Heart right ventricle (tissue), 16 donors: ENCODE results near the gene HAPSTR1. TPM values are rescaled to one million over a fixed set of nuclear protein-coding genes. Genes with fewer than 3 reads are reported as not detected.

ENCODE experiments used
- ATAC-seq, 8 donors: fragments of 200-7000 bp; cut with Tn5 transposase; one replicate each; pipeline ENCODE4 v1.9.1; 2020; ENCODE audit warnings: mild to moderate bottlenecking in 8 of 8, moderate library complexity in 8 of 8, moderate number of reproducible peaks in 1 of 8
- DNase-seq, 2 donors: peaks; one replicate each; pipeline ENCODE4 v3.0.0-alpha.2; 2020
- H3K27ac ChIP-seq, 10 donors: fragments of 200-600 bp; sonication (generic) in 2 of 10; one replicate each; pipeline versions ENCODE4 v1.5.0 to v1.8.0; 2020 to 2022; ENCODE audit warnings: mild to moderate bottlenecking in 3 of 10
- H3K27me3 ChIP-seq, 7 donors: fragments of 200-600 bp; one replicate each; pipeline ENCODE4 v1.8.0; 2021 to 2022; ENCODE audit warnings: mild to moderate bottlenecking in 2 of 7
- H3K36me3 ChIP-seq, 9 donors: fragments of 200-600 bp; sonication (generic) in 1 of 9; one replicate each; pipeline versions ENCODE4 v1.5.0 to v1.8.0; 2020 to 2022; ENCODE audit warnings: mild to moderate bottlenecking in 2 of 9
- H3K4me1 ChIP-seq, 9 donors: fragments of 200-600 bp; sonication (generic) in 1 of 9; one replicate each; pipeline versions ENCODE4 v1.5.0 to v1.8.0; 2020 to 2022; ENCODE audit warnings: mild to moderate bottlenecking in 4 of 9
- H3K4me3 ChIP-seq, 10 donors: fragments of 200-600 bp; sonication (generic) in 2 of 10; one replicate each; pipeline versions ENCODE4 v1.5.0 to v1.8.0; 2020 to 2022; ENCODE audit warnings: mild to moderate bottlenecking in 7 of 10, moderate library complexity in 2 of 10
- H3K9me3 ChIP-seq, 11 donors: fragments of 200-600 bp in 10 of 11; sonication (generic) in 2 of 11; one replicate each; pipeline versions ENCODE4 v1.5.0 to v1.8.0; 2013 to 2022; ENCODE audit warnings: mild to moderate bottlenecking in 2 of 11, control low read depth in 1 of 11, moderate library complexity in 1 of 11
- whole genome bisulfite sequencing, 2 donors: extraction: QIAGEN DNeasy Blood & Tissue Kit; methylation state at CpG; one replicate each; pipeline ENCODE4 v1.1.7; 2013; ENCODE audit warnings: inconsistent platforms in 1 of 2; 5-methylcytosine and 5-hydroxymethylcytosine counted together
- intact Hi-C, 10 donors: fragments of 100-400 bp; cut with DNase I; formaldehyde crosslinking; loops; one replicate each; pipeline versions ENCODE4 v1.11.1 to v1.14.2; 2022
- polyA plus RNA-seq, 2 donors: library from polyadenylated mRNA; stranded (reverse); fragments of 200-250 nt; gene quantifications; one replicate each; pipeline ENCODE4 v1.2.3, GENCODE V29; 2013
- total RNA-seq, 10 donors: library from RNA; stranded (reverse); fragmentation: NEBNext Ultra II Directional in 3 of 10; extraction: Animal tissue kit (Norgen Biotek cat#: 25700) in 3 of 10; gene quantifications; one replicate each; pipeline versions ENCODE4 v1.2.1 to v1.2.4, GENCODE V29; 2021 to 2023
- TF ChIP-seq, protein P1 (sequence below), 9 donors: fragments of 200-600 bp; sonication (generic) in 2 of 9; IDR thresholded peaks; one replicate each; pipeline versions ENCODE4 v1.5.0 to v1.8.0; 2021 to 2022; ENCODE audit warnings: antibody characterized with exemption in 9 of 9, mild to moderate bottlenecking in 5 of 9, moderate library complexity in 1 of 9
- donor health status: Arrhythmogenic right ventricular cardiomyopathy.
- donor health status: ischemic (EF 13 %, LVEDD 7.1; RV severe dilation, severe dysfunction).
- donor health status: healthy with polysubstance abuse.
- donor health status: DM: no; HTN: yes; CAD: no.
- donor health status: DM: no; HTN: no; CAD: no.
- donor health status: ischemic (EF 25% LVEDD 6.9; RV normal size, moderate dysfunction).
- donor health status: ischemic (EF 25% LVEDD 5.7; RV mildly dilated, moderate dysfunction).
- donor health status: healthy.
- donor health status: DM: yes; HTN: yes; CAD: no.
- donor health status: Ischemic cardiomyopathy.
- donor health status: ischemic (EF 35%, LVEDD 5.7; RV mildly dilated, moderate dysfunction).
- donor health status: nonischemic (EF 11% LVEDD 7.7; RV severe dilation, severe dysfunction).
- donor health status: DM: yes; HTN: yes; CAD: no.
- donor health status: PGD.
- donor health status: ischemic (EF 29% LVEDD 5.4; RV normal size, mild dysfunction).
- donor health status: nonischemic (EF 23%, LVEDD 6.1; RV moderate dilation, normal function).

The HAPSTR1 gene
- total and polyA plus RNA-seq, 12 donors, result 10.2 to 74.7 (median 63.7) TPM

- Histone ChIP-seq H3K36me3 (peaks cover 0 to 19% (median 0%) of the 10 kb centered on the region in 9 donors), H3K27ac (peak overlapping the region in 5 of 10 donors; percentile 21 to 80 (median 68)), H3K4me1 (peaks cover 6 to 50% (median 26%) of the 10 kb centered on the region in 9 donors), H3K9me3 (no peaks in the 10 kb centered on the region), H3K27me3 (no peaks in the 10 kb centered on the region), H3K4me3 (no peak overlapping the region)
- intact Hi-C loops, result loop anchor here in 1 of 10 donors (10.0 kb wide), 1 partner anchor 194 kb away; no protein-coding TSS in a partner anchor
- 72% methylated on average over 14 of the region's 14 CpGs for WGBS, 2 donors
- TF ChIP-seq, protein P1, sequence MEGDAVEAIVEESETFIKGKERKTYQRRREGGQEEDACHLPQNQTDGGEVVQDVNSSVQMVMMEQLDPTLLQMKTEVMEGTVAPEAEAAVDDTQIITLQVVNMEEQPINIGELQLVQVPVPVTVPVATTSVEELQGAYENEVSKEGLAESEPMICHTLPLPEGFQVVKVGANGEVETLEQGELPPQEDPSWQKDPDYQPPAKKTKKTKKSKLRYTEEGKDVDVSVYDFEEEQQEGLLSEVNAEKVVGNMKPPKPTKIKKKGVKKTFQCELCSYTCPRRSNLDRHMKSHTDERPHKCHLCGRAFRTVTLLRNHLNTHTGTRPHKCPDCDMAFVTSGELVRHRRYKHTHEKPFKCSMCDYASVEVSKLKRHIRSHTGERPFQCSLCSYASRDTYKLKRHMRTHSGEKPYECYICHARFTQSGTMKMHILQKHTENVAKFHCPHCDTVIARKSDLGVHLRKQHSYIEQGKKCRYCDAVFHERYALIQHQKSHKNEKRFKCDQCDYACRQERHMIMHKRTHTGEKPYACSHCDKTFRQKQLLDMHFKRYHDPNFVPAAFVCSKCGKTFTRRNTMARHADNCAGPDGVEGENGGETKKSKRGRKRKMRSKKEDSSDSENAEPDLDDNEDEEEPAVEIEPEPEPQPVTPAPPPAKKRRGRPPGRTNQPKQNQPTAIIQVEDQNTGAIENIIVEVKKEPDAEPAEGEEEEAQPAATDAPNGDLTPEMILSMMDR (IDR thresholded peaks at IDR 0.05), result no peak
- ATAC-seq, result peak in 1 of 8 donors; percentile 3
- no peak for DNase-seq
These were observed 37.2 kb downstream of the HAPSTR1 start for GRCh38 chr16:9128346-9129342.

- H3K4me1 ChIP-seq, result peaks cover 0 to 15% (median 5%) of the 10 kb centered on the region in 9 donors
- no peaks in the 10 kb centered on the region for H3K27me3 ChIP-seq
- H3K27ac ChIP-seq, result no peak overlapping the region
- no peak overlapping the region for H3K4me3 ChIP-seq
- WGBS, 2 donors, result 89 to 98% methylated on average over 5 of the region's 5 CpGs
- no peak for ATAC-seq
- TF ChIP-seq, protein P1 (IDR thresholded peaks at IDR 0.05), result no peak
- H3K36me3 ChIP-seq, result no peaks in the 10 kb centered on the region
- intact Hi-C loops, result loop anchor here in 1 of 10 donors (10.0 kb wide), 2 partner anchors 120 to 220 kb away; no protein-coding TSS in a partner anchor
- H3K9me3 ChIP-seq, result no peaks in the 10 kb centered on the region
- no peak for DNase-seq
These were observed 42.9 kb downstream of the HAPSTR1 start for GRCh38 chr16:9134306-9134705.

DNA sequence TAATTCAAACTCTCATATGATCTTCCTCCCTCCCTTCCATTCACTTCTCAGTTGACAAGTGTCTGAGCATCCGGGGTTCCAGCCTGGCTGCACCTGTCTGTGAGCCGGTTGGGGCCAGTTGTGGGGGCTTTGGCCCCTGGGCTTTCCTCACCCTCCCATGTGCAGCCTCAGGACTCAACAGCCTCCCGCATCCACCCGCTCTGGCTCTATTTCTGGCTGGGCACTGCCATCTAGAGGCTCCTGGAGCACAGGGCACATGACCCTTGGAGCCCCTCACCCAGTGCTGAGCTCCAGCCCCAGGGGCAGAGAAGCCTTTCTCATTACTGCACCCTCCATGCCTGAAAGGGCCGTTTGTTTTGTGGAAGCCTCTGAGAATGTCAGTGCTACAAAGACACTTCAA lies 43.3 kb downstream of the HAPSTR1 start:
- 29 to 43% methylated on average over 5 of the region's 5 CpGs for WGBS, 2 donors
- ATAC-seq (peak; percentile 44 to 78 (median 64)), DNase-seq (peak; percentile 27 to 37)
- no peaks in the 10 kb centered on the region for H3K9me3 ChIP-seq
- intact Hi-C loops, result loop anchor here in 2 of 10 donors (5.0 to 10.0 kb wide), 3 partner anchors 120 to 1043 kb away; no protein-coding TSS in a partner anchor
- no peaks in the 10 kb centered on the region for H3K27me3 ChIP-seq
- no peaks in the 10 kb centered on the region for H3K36me3 ChIP-seq
- no peak overlapping the region for H3K4me3 ChIP-seq
- H3K27ac ChIP-seq, result no peak overlapping the region
- TF ChIP-seq, protein P1 (IDR thresholded peaks at IDR 0.05), result peak; percentile 9 to 66 (median 57)
- peaks cover 0 to 17% (median 6%) of the 10 kb centered on the region in 9 donors for H3K4me1 ChIP-seq

DNA sequence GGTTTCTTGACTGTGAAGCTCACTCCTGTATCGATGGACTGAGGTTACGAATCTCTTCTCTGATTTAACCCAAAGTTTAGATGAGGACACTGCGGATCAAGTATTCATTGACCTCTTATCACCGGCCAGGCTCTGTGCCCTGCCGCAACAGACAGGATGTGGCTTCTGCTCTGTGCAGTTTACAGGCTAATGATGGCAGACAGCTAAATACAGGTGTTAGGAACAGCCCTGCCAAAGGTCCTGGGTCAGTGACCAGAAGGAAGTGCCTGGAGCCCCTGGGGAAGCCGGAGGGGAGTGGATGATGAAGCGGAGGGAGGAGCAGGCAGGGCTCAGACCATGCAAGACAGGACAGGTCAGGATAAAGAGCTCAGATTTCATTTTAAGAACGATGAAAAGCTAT lies 44.4 kb downstream of the HAPSTR1 start:
- ATAC-seq (no peak), DNase-seq (no peak)
- H3K9me3 ChIP-seq, result no peaks in the 10 kb centered on the region
- TF ChIP-seq, protein P1 (IDR thresholded peaks at IDR 0.05), result no peak
- H3K27me3 ChIP-seq, result no peaks in the 10 kb centered on the region
- intact Hi-C loops, result loop anchor here in 2 of 10 donors (5.0 to 10.0 kb wide), 3 partner anchors 121 to 1042 kb away; no protein-coding TSS in a partner anchor
- H3K4me1 ChIP-seq, result peaks cover 0 to 17% (median 6%) of the 10 kb centered on the region in 9 donors
- 44 to 65% methylated on average over 8 of the region's 8 CpGs for WGBS, 2 donors
- no peak overlapping the region for H3K4me3 ChIP-seq
- H3K36me3 ChIP-seq, result no peaks in the 10 kb centered on the region
- H3K27ac ChIP-seq, result no peak overlapping the region
